Ascending aorta (tissue), 2 donors: Measurements from ENCODE around the gene TMEM145. TPM values are rescaled to one million over a fixed set of nuclear protein-coding genes. Genes with fewer than 3 reads are reported as not detected.

ENCODE experiments used
- DNase-seq, 2 donors: peaks; one replicate each; pipeline ENCODE4 v3.0.0-alpha.2; 2019; ENCODE audit warnings: low spot score in 2 of 2
- H3K27ac ChIP-seq, 2 donors: fragments of 200-600 bp; sonication (generic); one replicate each; pipeline ENCODE4 v1.5.1; 2016 to 2017; ENCODE audit warnings: mild to moderate bottlenecking in 1 of 2
- H3K27me3 ChIP-seq: fragments of 200-600 bp; sonication (generic); one replicate; pipeline ENCODE4 v1.5.1; 2017
- H3K36me3 ChIP-seq, 2 donors: fragments of 200-600 bp; sonication (generic); one replicate each; pipeline ENCODE4 v1.5.1; 2016
- H3K4me1 ChIP-seq, 2 donors: fragments of 200-600 bp; sonication (generic); one replicate each; pipeline ENCODE4 v1.5.1; 2016 to 2017; ENCODE audit warnings: mild to moderate bottlenecking in 1 of 2
- H3K4me3 ChIP-seq, 2 donors: fragments of 200-600 bp; sonication (generic); one replicate each; pipeline ENCODE4 v1.5.1; 2016 to 2017; ENCODE audit warnings: mild to moderate bottlenecking in 1 of 2
- H3K9me3 ChIP-seq, 2 donors: fragments of 200-600 bp; sonication (generic); one replicate each; pipeline ENCODE4 v1.5.1; 2016
- CTCF ChIP-seq, 3 experiments: fragments of 200-600 bp in 2 of 3; fragments of 450-650 bp in 1 of 3; sonication (generic) in 2 of 3; IDR thresholded peaks; one replicate each; pipeline ENCODE4 v1.5.1; 2016 to 2019; ENCODE audit warnings: antibody characterized with exemption in 3 of 3, mild to moderate bottlenecking in 1 of 3, moderate library complexity in 1 of 3
- intact Hi-C: fragments of 100-400 bp; cut with DNase I; formaldehyde crosslinking; loops from one replicate; pipeline ENCODE4 v1.15.1; 2023
- total RNA-seq: library from RNA; depleted of rRNA; stranded (reverse); fragments of >200 nt; gene quantifications from one replicate; pipeline ENCODE4 v1.1.0, GENCODE V29; 2016

TMEM145 gene
- total RNA-seq, 1 donor from 2014 or later = not detected

GRCh38 chr19:42352301-42353259 is 39.5 kb downstream of the TMEM145 start:
- H3K9me3 ChIP-seq = no peaks in the 10 kb centered on the region
- DNase-seq = no peak
- peaks cover 31 to 68% of the 10 kb centered on the region in 2 donors for H3K36me3 ChIP-seq
- no peaks in the 10 kb centered on the region for H3K4me1 ChIP-seq
- no peak overlapping the region for H3K27ac ChIP-seq
- H3K4me3 ChIP-seq = no peak overlapping the region
- intact Hi-C loops = no loop called here
- no peak for TF ChIP-seq CTCF (IDR thresholded peaks at IDR 0.05)
- H3K27me3 ChIP-seq = no peaks in the 10 kb centered on the region

- TF ChIP-seq CTCF (IDR thresholded peaks at IDR 0.05) = no peak
- Histone ChIP-seq H3K36me3 (peaks cover 38 to 70% of the 10 kb centered on the region in 2 donors), H3K27me3 (no peaks in the 10 kb centered on the region), H3K9me3 (no peaks in the 10 kb centered on the region), H3K27ac (no peak overlapping the region), H3K4me3 (no peak overlapping the region), H3K4me1 (no peaks in the 10 kb centered on the region)
- intact Hi-C loops = no loop called here
- no peak for DNase-seq
Measured at GRCh38 chr19:42353341-42354015, 40.4 kb downstream of the TMEM145 start.

- Histone ChIP-seq H3K4me1 (no peaks in the 10 kb centered on the region), H3K9me3 (no peaks in the 10 kb centered on the region), H3K36me3 (peaks cover 30 to 78% of the 10 kb centered on the region in 2 donors), H3K27me3 (no peaks in the 10 kb centered on the region), H3K27ac (no peak overlapping the region), H3K4me3 (no peak overlapping the region)
- TF ChIP-seq CTCF (IDR thresholded peaks at IDR 0.05) = no peak
- intact Hi-C loops = no loop called here
- DNase-seq = no peak
Measured at GRCh38 chr19:42355896-42356295, 42.8 kb downstream of the TMEM145 start.

DNA sequence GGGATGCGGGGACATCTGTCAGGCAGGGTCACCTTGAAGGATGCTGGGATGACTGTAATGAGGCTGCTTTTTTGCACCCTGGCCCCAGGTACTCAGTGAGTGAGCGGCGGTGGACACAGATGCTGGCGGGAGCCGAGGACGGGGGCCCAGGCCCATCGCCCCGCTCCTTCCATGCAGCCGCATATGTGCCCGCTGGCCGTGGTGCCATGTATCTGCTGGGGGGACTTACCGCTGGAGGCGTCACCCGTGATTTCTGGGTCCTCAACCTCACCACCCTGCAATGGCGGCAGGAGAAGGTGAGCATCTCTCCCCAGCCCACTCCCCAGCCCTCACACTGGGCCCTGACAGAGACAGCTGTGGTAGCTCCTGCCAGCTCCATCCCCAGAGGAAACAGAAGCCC is 43.6 kb downstream of the TMEM145 start:
- no peak for TF ChIP-seq CTCF (IDR thresholded peaks at IDR 0.05)
- Histone ChIP-seq H3K4me1 (no peaks in the 10 kb centered on the region), H3K36me3 (peaks cover 30 to 78% of the 10 kb centered on the region in 2 donors), H3K27ac (no peak overlapping the region), H3K4me3 (no peak overlapping the region), H3K9me3 (no peaks in the 10 kb centered on the region), H3K27me3 (no peaks in the 10 kb centered on the region)
- intact Hi-C loops = no loop called here
- no peak for DNase-seq

- no peak for TF ChIP-seq CTCF (IDR thresholded peaks at IDR 0.05)
- Histone ChIP-seq H3K36me3 (peaks cover 30 to 84% of the 10 kb centered on the region in 2 donors), H3K9me3 (no peaks in the 10 kb centered on the region), H3K4me1 (no peaks in the 10 kb centered on the region), H3K27me3 (no peaks in the 10 kb centered on the region), H3K27ac (no peak overlapping the region), H3K4me3 (no peak overlapping the region)
- intact Hi-C loops = no loop called here
- DNase-seq = no peak
Measured at GRCh38 chr19:42357290-42357689, 44.2 kb downstream of the TMEM145 start.
